ENCODE data around the gene KRT6C.

- TF ChIP-seq GATA2 (IDR thresholded peaks at IDR 0.05; ENCODE audit: low read depth, low read length) (no peak), GATA3 (IDR thresholded peaks at IDR 0.05; ENCODE audit: low read depth, low read length) (no peak)
Observed at GRCh38 chr12:52448228-52448627, 25.4 kb downstream of the KRT6C start.
